Psoas muscle (tissue), 8 donors: ENCODE measurements around the gene RNF180. TPM values are rescaled to one million over a fixed set of nuclear protein-coding genes. Genes with fewer than 3 reads are reported as not detected.
A peak's percentile ranks its signal among the peaks of the same experiment; 100 is the strongest.

Experiments
- ATAC-seq, 4 donors: fragments of 200-7000 bp; cut with Tn5 transposase; one replicate each; pipeline ENCODE4 v1.9.1; 2020; ENCODE audit warnings: moderate library complexity in 3 of 4, mild to moderate bottlenecking in 2 of 4
- DNase-seq, 2 donors: peaks; one replicate each; pipeline ENCODE4 v3.0.0-alpha.2; 2020
- H3K27ac ChIP-seq: fragments of 200-600 bp; one replicate; pipeline ENCODE4 v1.8.0; 2022
- H3K27me3 ChIP-seq, 3 donors: fragments of 200-600 bp in 1 of 3; one replicate each; pipeline versions ENCODE4 v1.6.1 to v1.8.0; 2013 to 2022; ENCODE audit warnings: low read length in 2 of 3, mild to moderate bottlenecking in 2 of 3, moderate library complexity in 1 of 3; ENCODE audit not compliant: insufficient read depth in 3 of 3
- H3K36me3 ChIP-seq, 2 donors: fragments of 200-600 bp in 1 of 2; one replicate each; pipeline versions ENCODE4 v1.6.1 to v1.8.0; 2013 to 2022; ENCODE audit warnings: low read depth in 1 of 2, mild to moderate bottlenecking in 1 of 2, moderate library complexity in 1 of 2; ENCODE audit not compliant: insufficient read depth in 1 of 2
- H3K4me1 ChIP-seq: fragments of 200-600 bp; one replicate; pipeline ENCODE4 v1.8.0; 2022
- H3K4me3 ChIP-seq: fragments of 200-600 bp; one replicate; pipeline ENCODE4 v1.8.0; 2022; ENCODE audit warnings: mild to moderate bottlenecking
- H3K9me3 ChIP-seq: fragments of 200-600 bp; one replicate; pipeline ENCODE4 v1.8.0; 2022
- WGBS, 3 donors: extraction: QIAGEN DNeasy Blood & Tissue Kit; methylation state at CpG; one replicate each; pipeline versions ENCODE4 v1.1.6 to v1.1.7; 2013; 5-methylcytosine and 5-hydroxymethylcytosine counted together
- intact Hi-C, 2 donors: fragments of 100-400 bp; cut with DNase I; formaldehyde crosslinking; loops; one replicate each; pipeline versions ENCODE4 v1.11.0 to v1.14.2; 2022
- polyA plus RNA-seq, 3 donors: library from polyadenylated mRNA; stranded (reverse); fragments of 200-250 nt; gene quantifications; one replicate each; pipeline ENCODE4 v1.2.3, GENCODE V29; 2013
- total RNA-seq, 4 donors: library from RNA; stranded (reverse); fragmentation: NEBNext Ultra II Directional in 2 of 4; extraction: Animal tissue kit (Norgen Biotek cat#: 25700) in 2 of 4; gene quantifications; one replicate each; pipeline versions ENCODE4 v1.2.1 to v1.2.4, GENCODE V29; 2021 to 2023
- TF ChIP-seq, protein P1 (sequence below): fragments of 200-600 bp; IDR thresholded peaks from one replicate; pipeline ENCODE4 v1.8.0; 2022; ENCODE audit warnings: antibody characterized with exemption
- donor health status: healthy with polysubstance abuse.
- donor health status: DM: no; HTN: no; CAD: no; lungs with moderate emphysema.
- donor health status: Bipolar disorder and iron deficiency.
- donor health status: healthy.
- donor health status: DM: yes; HTN: yes; CAD: no.
- donor health status: DM: no; HTN: no; CAD: no.
- donor health status: DM: no; HTN: no; CAD: no.
- donor health status: DM: yes; HTN: yes; CAD: no.

The RNF180 gene
- total and polyA plus RNA-seq, 7 donors = 0.21 to 8.9 (median 4.6) TPM

DNA sequence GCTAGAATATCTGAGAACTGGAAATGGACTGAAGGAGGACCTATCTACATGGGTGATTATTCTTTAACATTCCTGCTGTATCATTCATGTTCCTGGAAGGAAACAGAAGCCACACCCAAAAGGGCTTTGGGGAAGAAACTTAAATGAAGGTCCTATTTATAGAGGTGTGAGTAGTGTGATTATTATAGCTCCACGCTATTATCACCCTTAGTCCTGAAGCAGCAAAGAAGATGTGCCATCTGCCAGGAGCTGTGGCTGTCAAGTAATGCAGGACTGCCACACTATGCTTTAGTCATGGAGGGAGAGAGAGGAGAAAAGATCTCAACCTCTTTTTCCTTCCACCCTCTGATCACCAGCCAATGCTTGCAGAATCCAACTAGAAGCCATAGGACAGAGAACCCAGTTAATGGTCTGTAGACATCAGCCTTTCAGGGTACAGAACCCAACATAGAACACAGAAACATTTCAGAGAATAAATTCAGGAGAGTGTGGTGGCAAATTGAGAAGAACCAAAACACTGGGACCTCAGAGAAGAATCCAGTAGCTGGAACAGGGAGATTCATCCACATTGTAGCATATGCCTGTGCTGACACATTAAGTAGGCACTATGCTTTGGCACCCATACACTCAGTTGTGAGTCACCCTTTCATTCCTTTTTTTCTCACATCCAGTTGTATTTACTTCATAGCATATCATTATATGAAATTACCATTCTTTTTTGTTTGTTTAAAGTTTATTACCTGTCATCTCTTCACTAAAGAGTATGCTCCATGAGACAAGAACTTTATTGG is 21.0 kb upstream of the RNF180 start:
- H3K4me1 ChIP-seq = peaks cover 17% of the 10 kb centered on the region
- H3K4me3 ChIP-seq = no peak overlapping the region
- 7 to 24% (median 8%) methylated on average over 1 of the region's 1 CpG for WGBS, 3 donors
- peak overlapping the region; percentile 15 for H3K27ac ChIP-seq
- TF ChIP-seq, protein P1, sequence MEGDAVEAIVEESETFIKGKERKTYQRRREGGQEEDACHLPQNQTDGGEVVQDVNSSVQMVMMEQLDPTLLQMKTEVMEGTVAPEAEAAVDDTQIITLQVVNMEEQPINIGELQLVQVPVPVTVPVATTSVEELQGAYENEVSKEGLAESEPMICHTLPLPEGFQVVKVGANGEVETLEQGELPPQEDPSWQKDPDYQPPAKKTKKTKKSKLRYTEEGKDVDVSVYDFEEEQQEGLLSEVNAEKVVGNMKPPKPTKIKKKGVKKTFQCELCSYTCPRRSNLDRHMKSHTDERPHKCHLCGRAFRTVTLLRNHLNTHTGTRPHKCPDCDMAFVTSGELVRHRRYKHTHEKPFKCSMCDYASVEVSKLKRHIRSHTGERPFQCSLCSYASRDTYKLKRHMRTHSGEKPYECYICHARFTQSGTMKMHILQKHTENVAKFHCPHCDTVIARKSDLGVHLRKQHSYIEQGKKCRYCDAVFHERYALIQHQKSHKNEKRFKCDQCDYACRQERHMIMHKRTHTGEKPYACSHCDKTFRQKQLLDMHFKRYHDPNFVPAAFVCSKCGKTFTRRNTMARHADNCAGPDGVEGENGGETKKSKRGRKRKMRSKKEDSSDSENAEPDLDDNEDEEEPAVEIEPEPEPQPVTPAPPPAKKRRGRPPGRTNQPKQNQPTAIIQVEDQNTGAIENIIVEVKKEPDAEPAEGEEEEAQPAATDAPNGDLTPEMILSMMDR = no peak
- DNase-seq = no peak
- no peaks in the 10 kb centered on the region for H3K27me3 ChIP-seq
- H3K9me3 ChIP-seq = no peaks in the 10 kb centered on the region
- H3K36me3 ChIP-seq = no peaks in the 10 kb centered on the region
- ATAC-seq = peak in 3 of 4 donors; percentile 82 to 96 (median 90)
- intact Hi-C loops = loop anchor here in 1 of 2 donors (5.0 kb wide), 2 partner anchors 63 to 468 kb away; no protein-coding TSS in a partner anchor

DNA sequence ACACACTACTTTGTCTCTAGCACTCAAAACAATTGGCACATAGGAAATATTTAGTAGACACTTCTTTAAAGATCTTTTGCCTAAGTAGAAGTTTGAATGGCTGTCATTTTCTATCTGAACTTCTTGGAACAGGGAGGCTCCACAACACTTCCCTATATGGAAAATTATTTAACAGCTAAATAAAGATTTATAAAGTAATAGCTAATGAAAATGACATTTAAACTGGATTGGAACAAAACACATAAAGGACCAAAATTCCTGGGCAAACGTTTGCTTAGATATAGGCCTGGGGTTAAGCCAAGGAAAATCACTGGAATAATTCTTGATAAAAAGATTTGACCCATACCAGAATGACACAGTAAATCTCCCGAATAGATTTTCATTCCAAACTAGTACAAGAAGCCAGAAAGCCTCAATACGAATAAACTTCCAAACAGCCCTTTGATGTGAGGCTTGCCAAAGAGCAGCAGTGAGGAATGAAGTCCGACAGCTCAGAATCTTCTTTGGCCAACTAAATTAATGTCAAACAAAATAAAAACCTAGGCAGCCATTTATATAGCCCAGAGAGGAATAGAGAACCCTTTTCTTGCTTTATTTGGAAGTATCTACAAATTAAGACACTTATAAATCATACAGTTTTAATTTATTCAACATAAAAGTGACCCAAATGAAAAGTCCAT is 20.3 kb upstream of the RNF180 start:
- no peak for ATAC-seq
- no peak overlapping the region for H3K27ac ChIP-seq
- no peaks in the 10 kb centered on the region for H3K27me3 ChIP-seq
- TF ChIP-seq, protein P1 = no peak
- WGBS, 3 donors = 20 to 38% (median 27%) methylated on average over 4 of the region's 4 CpGs
- H3K4me1 ChIP-seq = peaks cover 17% of the 10 kb centered on the region
- intact Hi-C loops = loop anchor here in 1 of 2 donors (5.0 kb wide), 2 partner anchors 62 to 467 kb away; no protein-coding TSS in a partner anchor
- no peaks in the 10 kb centered on the region for H3K9me3 ChIP-seq
- H3K36me3 ChIP-seq = no peaks in the 10 kb centered on the region
- no peak for DNase-seq
- no peak overlapping the region for H3K4me3 ChIP-seq

DNA sequence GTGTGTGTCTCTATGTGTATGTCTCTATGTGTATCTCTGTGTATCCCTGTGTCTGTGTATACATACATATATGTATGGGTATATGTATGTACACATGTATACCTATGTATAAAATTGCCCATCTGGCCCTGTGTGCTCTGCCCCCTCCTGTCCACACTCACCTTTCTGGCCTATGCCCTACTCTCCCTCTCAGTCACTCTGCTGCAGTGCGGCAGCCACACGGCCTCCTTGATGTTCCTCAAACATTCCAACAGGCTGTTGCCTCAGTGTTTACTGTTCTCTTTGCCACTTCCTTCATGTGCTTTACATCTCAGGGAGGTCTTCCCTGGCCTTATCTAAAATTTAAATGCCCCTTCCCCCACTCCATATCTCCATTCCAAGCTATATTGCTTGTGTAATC is 18.3 kb upstream of the RNF180 start:
- Histone ChIP-seq H3K27me3 (no peaks in the 10 kb centered on the region), H3K4me1 (peaks cover 17% of the 10 kb centered on the region), H3K36me3 (no peaks in the 10 kb centered on the region), H3K9me3 (no peaks in the 10 kb centered on the region), H3K27ac (no peak overlapping the region), H3K4me3 (no peak overlapping the region)
- no peak for ATAC-seq
- DNase-seq = no peak
- 84 to 95% (median 94%) methylated on average over 2 of the region's 2 CpGs for WGBS, 3 donors
- TF ChIP-seq, protein P1 = no peak
- intact Hi-C loops = loop anchor here in 1 of 2 donors (5.0 kb wide), 2 partner anchors 60 to 465 kb away; no protein-coding TSS in a partner anchor

DNA sequence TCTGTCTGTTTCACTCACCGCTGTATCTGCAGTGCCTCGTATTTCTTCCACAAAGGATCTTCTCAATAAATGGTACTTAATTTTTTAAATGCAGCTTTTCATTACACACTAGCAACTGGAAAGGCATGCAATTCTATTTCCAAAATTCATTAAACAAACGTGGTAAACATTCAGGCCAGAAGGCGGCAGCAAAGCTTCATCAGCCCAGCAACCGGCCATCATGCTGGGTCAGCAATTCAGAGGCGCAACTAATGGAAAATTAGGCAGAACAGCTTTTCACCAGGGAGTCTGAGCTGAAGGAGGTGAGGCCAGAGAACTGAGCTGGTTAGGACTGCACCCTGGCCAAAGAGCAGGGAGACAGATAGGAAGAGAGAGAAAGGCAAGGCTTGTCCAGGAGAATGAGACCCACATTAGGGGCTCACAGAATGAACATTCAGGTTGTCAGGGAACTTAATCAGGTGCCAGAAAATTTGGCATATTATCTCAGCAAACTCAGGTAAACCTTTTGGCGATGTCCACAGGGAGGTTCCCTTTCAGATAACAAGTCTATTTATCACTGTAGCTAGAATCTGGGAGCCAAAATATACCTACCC is 17.7 kb upstream of the RNF180 start:
- WGBS, 3 donors = 15 to 19% (median 16%) methylated on average over 7 of the region's 7 CpGs

More for the DNA sequence above, 17.7 kb upstream of the RNF180 start:
- H3K27me3 ChIP-seq = no peaks in the 10 kb centered on the region
- TF ChIP-seq, protein P1 = peak; percentile 78
- no peaks in the 10 kb centered on the region for H3K36me3 ChIP-seq
- peak; percentile 37 to 70 for DNase-seq
- H3K4me3 ChIP-seq = no peak overlapping the region
- intact Hi-C loops = loop anchor here (1.0 to 5.0 kb wide), 4 partner anchors 57 to 464 kb away; no protein-coding TSS in a partner anchor
- H3K4me1 ChIP-seq = peaks cover 17% of the 10 kb centered on the region
- no peaks in the 10 kb centered on the region for H3K9me3 ChIP-seq
- no peak overlapping the region for H3K27ac ChIP-seq
- peak in 3 of 4 donors; percentile 48 to 82 (median 49) for ATAC-seq
